T-helper 22 cell (primary cell): ENCODE results near the gene RIMS1.

Experiments
- DNase-seq: peaks from one replicate; pipeline ENCODE4 v3.0.0-alpha.2; 2020; ENCODE audit warnings: low read depth

The RIMS1 gene

DNA sequence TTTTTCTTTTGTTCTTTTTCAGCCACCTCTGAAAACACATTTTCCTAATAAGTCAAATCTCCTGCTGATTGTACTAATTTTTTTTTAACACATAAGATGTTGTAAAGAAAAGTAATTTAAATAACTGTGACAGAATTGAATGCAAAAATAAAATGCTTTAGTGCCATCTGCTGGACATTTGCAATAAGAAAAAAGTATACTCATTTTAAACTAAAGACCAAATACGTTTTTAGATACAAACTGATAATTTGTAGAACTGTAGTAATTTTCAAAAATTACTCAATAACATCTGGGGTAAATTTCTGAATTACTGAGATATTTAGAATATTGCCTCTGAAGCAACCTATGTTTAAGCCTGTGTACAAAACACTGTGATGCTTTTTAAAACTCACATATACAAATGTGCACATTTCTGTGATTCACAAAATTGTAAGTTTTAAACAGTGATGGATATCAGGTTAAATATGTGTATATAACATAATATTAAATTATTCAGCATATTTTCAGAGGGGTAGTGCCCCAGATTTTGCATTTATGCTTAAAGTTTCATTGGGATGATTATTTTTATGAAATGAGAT lies 198.7 kb downstream of the RIMS1 start:
- DNase-seq = no peak

DNA sequence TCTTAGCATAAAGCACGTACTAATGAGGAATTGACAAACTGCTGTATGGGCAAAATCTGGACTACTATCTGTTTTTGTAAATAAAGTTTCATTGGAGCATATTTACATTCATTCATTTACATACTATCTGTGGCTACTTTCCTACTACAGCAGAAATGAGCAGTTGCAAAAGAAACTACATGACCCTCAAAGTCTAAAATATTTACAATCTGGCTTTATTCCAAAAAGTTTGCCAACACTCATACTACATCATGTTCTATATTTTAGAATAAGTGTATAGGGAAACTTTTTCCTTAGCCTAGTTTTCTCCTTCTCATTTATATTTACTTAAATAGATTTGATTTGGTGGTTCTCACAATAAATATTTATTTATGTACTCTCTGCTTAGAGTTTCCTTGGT lies 208.2 kb downstream of the RIMS1 start:
- no peak for DNase-seq

DNA sequence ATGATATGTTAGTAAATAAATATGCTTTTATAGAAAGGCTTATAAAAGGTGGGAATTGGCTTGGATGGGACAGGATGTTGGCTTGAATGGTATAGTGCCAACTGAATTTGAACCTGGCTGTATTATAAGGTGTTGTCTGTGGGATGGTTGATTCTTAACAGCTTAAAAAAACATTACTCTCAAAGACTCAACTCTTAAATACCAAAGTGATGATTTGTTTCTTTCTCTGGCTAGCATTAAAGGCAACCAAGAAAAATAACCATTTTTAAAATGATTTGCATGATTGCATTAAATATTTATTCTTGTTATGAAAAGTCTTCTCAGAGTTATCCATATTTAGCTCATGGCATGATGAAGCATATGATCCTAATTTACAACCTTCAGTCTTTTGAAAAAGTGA lies 216.2 kb downstream of the RIMS1 start:
- no peak for DNase-seq

DNA sequence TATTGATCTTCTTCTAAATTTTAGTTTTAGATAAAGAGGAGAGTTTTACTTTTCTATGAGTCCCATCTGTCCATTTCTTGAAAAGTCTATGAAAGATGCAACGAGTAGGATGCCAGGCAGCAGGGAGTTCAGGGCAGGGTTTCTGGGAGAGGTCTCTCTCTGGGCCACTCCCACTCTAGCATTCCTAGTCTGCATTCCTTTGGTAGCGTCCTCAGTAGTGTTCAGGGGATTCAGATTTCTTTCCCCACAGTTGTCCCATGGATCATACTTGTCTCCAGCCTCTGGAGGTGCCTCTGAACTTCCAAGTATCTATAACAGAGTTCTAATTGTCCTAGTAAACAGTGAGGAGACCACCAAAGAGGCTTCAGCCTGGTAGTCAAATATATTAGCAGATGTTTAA lies 225.3 kb downstream of the RIMS1 start:
- no peak for DNase-seq

DNA sequence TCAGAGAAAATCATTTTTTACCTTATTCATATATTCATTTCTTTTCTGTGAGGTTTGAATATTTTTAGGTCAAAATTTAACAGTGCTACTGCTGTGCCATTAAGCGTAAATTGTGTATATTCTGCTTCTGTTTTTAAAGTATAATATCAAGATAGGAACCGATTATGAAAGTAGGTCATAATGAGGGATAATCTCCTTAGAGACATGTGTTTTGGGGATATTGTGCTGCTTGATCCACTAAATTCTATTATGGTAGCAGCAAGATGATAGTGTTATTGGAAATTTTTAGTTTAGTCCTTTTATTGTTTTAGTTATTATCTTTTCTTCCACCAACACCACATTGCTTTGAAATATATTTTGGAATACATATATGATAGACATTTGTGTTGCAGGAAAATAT lies 244.0 kb downstream of the RIMS1 start:
- no peak for DNase-seq

DNA sequence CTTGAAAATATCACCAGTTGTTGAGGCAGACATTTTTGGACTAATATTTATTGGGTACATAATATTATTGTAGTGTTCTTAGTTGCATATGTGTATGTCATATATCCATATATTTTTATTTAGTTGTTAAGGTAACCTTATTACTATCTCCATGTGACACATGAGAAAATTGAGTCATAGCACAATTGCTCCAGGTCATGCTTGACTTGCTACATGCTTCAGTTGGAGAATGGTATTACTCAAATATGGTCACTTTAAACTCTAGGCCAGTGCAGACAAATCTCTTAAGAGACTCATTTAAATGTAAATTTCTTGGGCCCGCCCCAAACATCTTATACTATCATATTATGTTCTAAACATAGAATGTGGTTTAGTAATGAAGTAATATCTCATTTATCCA lies 246.1 kb downstream of the RIMS1 start:
- DNase-seq = no peak

DNA sequence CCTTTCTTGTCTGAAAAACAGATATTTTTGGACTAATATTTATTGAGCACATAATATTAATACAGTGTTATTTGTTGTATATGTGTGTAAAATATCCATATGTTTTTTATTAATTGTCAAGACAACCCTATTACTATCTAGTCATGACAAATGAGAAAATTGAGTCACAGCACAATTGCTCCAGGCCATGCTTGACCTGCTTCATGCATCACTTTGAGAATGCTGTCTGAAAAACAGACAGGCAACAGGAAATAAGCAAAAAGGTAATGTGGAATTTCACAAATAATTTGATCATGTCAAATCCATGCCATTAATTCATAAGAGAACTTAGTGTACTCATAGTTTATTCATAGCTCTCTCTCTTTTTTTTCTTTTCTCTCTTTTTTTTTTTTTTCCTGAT lies 246.5 kb downstream of the RIMS1 start:
- DNase-seq = no peak

DNA sequence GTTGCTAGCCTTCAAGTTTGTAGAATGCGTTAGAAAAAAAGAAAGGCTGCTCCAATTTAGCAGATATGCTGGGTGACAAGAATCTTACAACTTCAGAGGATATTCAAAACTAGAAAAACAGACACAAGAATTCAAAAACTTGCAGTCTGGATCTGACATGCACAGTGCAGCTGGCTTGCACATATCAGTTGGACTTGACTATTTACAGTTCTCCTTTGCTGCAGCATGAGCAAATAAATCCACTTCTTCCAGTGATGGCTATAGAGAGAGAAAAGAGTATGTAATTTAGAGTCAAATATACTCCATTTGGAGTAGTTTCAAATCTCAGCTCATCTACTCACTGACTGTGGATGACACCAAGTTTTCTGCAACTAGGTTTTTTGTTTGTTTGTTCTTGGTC lies 247.0 kb downstream of the RIMS1 start:
- DNase-seq = no peak

DNA sequence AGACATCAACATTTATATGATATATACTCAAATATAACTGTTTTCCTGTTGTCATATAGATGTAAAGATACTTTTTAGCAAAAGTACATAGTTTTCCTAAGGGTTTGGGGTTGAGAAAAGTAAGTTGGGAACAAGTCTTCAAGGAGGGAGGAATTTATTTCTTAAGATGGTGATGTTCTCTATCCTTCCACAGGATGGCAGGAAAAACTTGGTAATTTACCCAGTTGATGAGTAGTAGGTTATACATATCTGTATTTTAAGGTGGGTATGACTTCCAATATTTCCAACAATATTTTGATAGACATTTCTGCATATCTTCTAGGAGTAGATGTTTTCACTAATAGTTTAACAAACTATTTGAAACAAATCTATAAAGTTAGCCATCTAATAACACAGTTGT lies 254.4 kb downstream of the RIMS1 start:
- no peak for DNase-seq

DNA sequence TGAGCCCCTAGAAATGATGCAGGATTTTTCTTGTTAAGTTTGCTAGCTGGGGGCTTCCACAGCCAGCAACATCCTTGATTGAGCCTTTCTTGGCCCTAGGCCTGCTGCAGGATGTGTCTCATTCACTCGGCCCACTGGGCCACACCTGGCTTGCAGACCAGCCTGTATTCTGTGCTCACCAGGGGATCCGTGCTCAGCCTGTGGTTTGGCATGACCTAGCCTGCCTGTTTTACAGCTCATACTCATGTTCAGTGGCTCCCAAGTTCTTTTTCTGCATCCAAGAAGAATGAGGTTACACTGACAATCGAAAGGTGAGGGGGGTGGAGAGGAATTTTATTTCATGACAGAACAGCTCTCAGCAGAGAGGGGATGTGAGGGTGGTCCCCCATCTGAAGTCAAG lies 263.4 kb downstream of the RIMS1 start:
- no peak for DNase-seq

DNA sequence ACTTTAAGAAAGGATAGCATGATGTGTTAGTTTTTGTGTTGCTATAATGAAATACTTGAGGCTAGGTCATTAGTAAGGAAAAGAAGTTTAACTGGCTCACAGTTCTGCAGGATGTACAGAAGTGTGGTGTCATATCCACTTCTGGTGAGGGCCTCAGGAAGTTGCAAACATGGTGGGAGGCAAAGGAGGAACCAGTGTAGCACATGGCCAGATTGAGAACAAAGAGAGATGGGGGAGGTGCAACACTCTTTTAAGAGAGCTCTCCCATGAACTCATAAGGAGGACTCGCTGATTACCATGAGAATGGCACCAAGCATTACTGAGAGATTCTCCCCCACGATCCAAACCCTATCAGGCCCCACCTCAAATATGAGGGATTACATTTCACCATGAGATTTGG lies 265.4 kb downstream of the RIMS1 start:
- DNase-seq = no peak

DNA sequence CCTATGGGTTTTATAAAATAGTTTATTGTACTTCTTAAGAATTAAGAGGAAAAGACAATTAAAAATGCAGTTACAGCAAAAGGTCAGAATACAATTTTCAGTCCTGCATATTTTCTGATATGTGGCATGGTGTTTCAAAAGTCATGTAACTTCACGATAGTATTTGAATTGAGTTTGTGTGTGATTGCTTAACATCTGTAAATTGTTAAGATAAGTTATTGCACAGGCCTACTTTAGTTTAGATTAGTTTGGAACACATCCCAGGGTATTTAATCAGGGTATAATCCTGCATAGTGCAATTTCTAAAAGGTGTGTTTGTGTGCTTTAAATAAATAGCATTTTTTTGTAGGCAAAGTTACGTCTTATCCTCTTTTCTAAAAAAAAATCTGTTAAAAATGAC lies 289.6 kb downstream of the RIMS1 start:
- no peak for DNase-seq

DNA sequence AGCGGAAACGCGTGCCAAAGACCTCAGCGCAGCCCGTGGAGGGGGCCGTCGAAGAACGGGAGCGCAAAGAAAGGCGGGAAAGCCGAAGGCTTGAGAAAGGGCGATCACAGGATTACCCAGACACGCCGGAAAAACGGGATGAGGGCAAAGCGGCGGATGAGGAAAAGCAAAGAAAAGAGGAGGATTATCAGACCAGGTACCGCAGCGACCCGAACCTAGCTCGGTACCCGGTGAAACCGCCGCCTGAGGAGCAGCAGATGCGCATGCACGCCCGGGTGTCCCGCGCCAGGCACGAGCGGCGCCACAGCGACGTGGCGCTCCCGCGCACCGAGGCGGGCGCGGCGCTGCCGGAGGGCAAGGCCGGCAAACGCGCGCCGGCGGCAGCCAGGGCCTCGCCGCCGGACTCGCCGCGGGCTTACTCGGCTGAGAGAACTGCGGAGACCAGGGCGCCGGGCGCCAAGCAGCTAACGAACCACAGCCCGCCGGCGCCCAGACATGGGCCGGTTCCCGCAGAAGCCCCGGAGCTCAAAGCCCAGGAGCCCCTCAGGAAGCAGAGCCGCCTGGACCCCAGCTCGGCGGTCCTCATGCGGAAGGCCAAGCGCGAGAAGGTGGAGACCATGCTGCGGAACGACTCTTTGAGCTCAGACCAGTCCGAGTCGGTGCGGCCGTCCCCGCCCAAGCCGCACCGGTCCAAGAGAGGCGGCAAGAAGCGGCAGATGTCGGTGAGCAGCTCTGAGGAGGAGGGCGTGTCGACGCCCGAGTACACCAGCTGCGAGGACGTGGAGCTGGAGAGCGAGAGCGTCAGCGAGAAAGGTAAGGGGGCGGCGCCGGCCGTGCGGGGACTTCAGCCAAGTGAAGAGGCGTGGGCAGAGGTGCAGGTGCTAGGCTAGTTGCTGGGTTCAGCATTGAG lies 296.2 kb downstream of the RIMS1 start:
- DNase-seq = no peak

DNA sequence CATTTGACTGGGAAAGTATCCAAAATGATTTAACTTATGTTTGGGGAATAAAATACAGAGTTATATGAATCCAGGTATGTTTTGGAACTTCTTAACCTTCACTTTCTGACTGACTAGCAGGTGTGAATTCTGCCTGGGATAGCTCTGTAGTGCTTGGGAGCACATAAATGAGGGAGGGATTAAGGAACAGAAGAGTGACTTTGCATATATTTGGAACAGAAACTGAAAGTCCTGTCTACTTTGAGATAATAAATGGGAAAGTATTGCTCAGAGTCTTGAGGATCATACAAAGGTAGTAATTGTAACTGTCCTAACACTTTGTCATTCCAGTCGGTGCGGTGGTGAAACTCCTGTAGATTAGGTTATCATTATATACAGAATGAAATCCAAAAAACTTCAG lies 317.6 kb downstream of the RIMS1 start:
- no peak for DNase-seq

DNA sequence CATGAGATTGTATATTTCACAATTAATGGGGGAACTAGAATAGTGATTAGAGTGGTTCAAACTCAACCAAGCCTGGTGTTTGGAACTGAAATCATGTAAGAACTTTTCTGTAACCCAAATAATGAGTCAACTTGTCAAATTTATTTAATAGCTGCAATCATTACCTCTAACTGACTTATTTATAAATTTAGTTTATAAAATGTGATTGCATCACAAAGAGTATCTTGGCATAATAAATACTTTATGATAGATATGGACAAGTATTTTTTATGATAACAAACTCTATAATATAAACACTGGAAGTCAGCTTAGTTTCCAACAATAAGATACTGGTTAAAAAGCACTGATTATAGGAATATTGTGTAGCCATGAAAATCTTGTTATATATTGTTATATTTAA lies 319.1 kb downstream of the RIMS1 start:
- no peak for DNase-seq

DNA sequence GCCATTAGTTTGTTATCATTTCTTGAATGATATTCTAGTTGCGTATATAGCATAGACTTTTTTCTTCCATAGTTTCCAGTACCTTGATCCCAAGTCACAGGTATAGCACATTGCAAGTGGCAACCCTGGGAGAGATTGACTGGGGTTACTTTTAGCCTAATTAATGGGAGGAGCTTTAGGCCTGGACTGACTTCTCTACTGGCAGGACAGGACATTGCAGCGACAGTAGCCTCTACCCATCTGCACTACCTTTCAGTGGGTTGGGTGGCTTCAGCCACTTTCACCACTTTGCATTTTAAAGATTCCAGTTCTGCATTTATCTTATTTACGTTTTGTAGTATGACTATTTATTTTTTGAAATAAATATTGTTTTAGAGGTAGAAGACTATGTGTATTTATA lies 320.3 kb downstream of the RIMS1 start:
- no peak for DNase-seq

DNA sequence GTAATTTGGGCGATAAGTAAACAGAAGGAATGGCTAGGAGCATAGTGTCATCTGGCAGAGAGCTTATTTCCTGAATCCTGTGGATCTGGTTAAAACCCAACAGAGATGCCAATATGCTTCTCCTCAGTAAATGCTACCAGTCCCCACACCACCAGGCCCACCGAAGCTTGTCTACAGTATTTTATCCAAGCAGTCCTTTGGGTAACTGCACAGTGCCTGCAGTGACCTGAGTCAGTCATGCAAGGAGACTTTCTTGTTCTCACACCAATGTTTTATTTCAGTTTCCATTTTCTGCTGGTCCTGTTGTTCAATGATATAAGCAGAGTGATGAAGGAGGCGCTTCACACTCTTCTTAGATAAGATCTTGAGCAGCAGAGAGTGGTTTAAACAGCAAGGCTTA lies 326.3 kb downstream of the RIMS1 start:
- DNase-seq = no peak

DNA sequence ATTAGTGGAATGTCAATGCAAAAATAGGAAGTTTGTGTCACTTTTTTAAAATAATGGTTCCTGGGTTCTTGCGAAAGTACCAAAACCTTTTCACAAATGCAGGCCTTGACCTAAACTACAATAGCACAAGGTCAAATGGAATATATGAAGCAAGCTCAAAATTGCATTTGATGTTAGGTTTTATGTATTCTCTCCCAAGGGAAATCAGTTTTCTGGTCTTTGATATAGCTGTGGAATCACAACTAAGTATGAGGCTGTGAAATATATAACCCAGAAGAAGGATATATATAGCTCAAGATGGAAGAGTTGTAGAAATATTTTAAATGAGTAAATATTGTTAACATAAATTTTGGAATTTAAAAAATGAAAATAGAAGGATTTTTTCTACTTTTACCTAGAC lies 327.3 kb downstream of the RIMS1 start:
- no peak for DNase-seq

DNA sequence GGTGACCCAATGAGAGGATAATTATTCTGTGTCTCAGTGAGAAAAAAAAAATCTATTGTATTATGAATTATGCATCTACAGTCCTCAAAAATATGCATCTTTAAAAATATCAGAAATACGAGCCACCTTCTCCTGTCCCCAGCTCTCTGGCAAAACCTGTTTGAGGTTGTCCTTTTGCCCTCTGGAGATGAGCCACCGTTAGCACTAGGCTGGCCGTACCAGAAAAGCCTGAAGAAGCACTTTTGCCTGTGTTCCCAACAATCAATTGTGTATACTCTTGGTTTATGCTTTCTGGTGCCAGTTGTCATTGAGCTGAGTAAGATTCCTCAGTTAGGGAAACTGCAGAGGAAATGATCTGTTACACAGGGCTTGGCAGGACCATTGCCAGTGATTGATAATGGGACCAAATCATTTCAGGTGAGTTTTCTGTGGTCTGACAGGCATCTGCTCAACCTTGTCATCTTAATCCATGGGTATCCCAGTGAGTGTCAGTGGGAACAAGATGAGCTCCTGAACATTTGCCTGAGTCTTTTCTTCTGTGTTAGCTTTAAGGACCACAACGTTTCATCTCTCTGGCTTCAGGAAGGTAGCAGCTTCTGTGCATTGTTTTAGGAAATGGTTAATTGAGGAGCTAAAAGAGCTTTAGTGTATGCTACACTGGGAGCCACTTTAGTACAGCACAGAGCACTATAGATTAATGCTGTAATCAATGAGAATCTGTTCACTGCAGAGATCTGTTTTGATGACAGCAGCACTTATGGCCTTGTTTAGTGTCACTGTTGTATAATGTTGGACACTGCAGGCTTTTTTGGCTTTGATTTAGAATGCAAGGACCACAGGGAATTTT lies 330.1 kb downstream of the RIMS1 start:
- no peak for DNase-seq

DNA sequence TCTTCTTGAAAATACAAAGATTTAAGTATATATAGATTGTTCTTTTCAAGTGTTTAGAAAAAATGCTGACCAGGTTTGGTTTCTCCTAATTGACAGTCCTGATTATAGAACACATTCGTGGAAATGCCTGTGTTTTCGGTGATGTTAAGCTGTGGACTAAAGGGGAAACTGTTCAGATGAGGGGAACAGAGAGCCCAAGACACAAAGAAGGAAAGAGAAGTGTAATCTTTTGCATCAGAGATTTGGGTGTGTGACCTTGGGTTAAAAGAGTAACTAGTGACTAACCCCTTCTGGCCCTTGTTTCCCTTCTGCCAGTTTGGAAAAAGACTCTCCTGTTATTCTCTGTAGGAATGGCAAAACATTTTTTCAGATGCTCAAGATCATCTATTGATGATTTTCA lies 331.3 kb downstream of the RIMS1 start:
- no peak for DNase-seq

DNA sequence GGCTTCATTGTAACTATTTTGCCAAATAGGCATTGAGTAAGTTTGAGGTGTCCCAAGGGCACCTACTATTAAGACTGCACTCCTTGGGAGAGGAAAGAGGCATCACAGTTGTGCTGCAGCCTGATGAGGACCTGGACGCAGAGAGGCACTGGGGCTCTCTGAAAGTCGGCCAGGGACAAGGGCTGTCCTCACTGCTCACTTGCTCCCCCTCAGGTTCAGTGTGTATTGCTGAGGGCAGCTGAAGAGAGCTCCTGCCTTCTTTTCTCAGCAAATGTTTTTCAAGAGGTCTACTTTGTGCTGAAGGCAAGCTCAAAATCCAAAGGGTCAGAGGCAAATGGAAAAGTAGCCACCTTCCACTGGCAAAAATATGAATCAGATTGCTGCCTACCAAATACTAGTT lies 331.8 kb downstream of the RIMS1 start:
- no peak for DNase-seq

DNA sequence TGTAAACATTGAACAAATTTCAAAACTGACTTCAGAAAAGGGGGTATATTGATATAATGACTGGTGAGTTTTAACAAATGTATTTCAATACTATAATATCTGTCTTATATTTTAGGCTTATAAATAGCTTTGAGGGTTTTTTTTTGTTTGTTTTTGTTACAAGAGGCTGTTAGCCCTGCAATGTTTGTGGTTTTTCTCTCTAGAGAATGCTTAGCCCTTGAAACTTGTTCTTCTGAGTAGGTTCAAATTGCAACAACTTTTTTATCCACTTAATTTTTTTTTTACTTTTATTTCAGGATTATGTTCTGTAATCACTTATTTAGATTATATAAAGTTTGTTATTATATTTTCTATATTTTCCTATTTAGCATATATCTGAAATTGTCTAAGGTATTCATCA lies 333.2 kb downstream of the RIMS1 start:
- no peak for DNase-seq

DNA sequence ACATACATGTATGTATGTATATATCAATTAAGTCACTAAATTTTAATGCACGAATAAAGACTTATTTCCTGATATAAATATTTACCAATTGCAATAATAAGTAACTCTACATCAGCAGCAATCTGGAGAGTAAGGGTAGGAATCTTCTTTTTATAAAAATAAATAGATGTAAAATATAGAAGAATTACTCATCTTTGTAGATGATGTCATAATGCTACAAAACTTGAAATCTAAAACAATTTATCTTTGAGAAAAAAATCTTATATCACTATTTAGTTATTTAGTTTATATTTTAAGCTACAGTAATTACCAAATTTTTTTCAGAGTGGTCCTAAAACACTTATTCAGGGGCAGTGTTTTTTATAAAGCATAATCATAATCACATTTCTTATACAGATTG lies 351.7 kb downstream of the RIMS1 start:
- DNase-seq = no peak
